HG03521 (cell line): ENCODE data around the gene DDX39B.
A peak's percentile ranks its signal among the peaks of the same experiment; 100 is the strongest.
"Not testable (repeated sequence)": the region's sequence is repeated elsewhere in the genome, so short reads cannot be mapped to it uniquely, and the experiment has no call there.

Experiments
- ATAC-seq: cut with Tn5 transposase; IDR thresholded peaks from one replicate; pipeline ENCODE4 v1.9.1; 2021; ENCODE audit warnings: mild to moderate bottlenecking, moderate library complexity; ENCODE audit not compliant: unreplicated experiment

DDX39B gene

DNA sequence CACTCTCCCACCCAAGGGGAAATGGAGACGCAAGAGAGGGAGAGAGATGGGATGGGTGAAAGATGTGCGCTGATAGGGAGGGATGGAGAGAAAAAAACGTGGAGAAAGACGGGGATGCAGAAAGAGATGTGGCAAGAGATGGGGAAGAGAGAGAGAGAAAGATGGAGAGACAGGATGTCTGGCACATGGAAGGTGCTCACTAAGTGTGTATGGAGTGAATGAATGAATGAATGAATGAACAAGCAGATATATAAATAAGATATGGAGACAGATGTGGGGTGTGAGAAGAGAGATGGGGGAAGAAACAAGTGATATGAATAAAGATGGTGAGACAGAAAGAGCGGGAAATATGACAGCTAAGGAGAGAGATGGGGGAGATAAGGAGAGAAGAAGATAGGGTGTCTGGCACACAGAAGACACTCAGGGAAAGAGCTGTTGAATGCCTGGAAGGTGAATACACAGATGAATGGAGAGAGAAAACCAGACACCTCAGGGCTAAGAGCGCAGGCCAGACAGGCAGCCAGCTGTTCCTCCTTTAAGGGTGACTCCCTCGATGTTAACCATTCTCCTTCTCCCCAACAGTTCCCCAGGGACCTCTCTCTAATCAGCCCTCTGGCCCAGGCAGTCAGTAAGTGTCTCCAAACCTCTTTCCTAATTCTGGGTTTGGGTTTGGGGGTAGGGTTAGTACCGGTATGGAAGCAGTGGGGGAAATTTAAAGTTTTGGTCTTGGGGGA is 34.3 kb upstream of the DDX39B start:
- no peak for ATAC-seq

DNA sequence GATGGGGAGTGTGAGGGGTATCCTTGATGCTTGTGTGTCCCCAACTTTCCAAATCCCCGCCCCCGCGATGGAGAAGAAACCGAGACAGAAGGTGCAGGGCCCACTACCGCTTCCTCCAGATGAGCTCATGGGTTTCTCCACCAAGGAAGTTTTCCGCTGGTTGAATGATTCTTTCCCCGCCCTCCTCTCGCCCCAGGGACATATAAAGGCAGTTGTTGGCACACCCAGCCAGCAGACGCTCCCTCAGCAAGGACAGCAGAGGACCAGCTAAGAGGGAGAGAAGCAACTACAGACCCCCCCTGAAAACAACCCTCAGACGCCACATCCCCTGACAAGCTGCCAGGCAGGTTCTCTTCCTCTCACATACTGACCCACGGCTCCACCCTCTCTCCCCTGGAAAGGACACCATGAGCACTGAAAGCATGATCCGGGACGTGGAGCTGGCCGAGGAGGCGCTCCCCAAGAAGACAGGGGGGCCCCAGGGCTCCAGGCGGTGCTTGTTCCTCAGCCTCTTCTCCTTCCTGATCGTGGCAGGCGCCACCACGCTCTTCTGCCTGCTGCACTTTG is 33.6 kb upstream of the DDX39B start, which contains the start of gene TNF:
TNF (plus strand) TSS at position 231 of the 567 bp plus-strand sequence; CDS start at position 408, 177 bp downstream.
- ATAC-seq: no peak

DNA sequence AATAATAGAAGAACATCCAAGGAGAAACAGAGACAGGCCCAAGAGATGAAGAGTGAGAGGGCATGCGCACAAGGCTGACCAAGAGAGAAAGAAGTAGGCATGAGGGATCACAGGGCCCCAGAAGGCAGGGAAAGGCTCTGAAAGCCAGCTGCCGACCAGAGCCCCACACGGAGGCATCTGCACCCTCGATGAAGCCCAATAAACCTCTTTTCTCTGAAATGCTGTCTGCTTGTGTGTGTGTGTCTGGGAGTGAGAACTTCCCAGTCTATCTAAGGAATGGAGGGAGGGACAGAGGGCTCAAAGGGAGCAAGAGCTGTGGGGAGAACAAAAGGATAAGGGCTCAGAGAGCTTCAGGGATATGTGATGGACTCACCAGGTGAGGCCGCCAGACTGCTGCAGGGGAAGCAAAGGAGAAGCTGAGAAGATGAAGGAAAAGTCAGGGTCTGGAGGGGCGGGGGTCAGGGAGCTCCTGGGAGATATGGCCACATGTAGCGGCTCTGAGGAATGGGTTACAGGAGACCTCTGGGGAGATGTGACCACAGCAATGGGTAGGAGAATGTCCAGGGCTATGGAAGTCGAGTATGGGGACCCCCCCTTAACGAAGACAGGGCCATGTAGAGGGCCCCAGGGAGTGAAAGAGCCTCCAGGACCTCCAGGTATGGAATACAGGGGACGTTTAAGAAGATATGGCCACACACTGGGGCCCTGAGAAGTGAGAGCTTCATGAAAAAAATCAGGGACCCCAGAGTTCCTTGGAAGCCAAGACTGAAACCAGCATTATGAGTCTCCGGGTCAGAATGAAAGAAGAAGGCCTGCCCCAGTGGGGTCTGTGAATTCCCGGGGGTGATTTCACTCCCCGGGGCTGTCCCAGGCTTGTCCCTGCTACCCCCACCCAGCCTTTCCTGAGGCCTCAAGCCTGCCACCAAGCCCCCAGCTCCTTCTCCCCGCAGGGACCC is 32.6 kb upstream of the DDX39B start:
- no peak for ATAC-seq

DNA sequence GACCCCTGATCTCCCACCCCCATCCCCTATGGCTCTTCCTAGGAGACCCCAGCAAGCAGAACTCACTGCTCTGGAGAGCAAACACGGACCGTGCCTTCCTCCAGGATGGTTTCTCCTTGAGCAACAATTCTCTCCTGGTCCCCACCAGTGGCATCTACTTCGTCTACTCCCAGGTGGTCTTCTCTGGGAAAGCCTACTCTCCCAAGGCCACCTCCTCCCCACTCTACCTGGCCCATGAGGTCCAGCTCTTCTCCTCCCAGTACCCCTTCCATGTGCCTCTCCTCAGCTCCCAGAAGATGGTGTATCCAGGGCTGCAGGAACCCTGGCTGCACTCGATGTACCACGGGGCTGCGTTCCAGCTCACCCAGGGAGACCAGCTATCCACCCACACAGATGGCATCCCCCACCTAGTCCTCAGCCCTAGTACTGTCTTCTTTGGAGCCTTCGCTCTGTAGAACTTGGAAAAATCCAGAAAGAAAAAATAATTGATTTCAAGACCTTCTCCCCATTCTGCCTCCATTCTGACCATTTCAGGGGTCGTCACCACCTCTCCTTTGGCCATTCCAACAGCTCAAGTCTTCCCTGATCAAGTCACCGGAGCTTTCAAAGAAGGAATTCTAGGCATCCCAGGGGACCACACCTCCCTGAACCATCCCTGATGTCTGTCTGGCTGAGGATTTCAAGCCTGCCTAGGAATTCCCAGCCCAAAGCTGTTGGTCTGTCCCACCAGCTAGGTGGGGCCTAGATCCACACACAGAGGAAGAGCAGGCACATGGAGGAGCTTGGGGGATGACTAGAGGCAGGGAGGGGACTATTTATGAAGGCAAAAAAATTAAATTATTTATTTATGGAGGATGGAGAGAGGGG is 31.7 kb upstream of the DDX39B start:
- no peak for ATAC-seq

DNA sequence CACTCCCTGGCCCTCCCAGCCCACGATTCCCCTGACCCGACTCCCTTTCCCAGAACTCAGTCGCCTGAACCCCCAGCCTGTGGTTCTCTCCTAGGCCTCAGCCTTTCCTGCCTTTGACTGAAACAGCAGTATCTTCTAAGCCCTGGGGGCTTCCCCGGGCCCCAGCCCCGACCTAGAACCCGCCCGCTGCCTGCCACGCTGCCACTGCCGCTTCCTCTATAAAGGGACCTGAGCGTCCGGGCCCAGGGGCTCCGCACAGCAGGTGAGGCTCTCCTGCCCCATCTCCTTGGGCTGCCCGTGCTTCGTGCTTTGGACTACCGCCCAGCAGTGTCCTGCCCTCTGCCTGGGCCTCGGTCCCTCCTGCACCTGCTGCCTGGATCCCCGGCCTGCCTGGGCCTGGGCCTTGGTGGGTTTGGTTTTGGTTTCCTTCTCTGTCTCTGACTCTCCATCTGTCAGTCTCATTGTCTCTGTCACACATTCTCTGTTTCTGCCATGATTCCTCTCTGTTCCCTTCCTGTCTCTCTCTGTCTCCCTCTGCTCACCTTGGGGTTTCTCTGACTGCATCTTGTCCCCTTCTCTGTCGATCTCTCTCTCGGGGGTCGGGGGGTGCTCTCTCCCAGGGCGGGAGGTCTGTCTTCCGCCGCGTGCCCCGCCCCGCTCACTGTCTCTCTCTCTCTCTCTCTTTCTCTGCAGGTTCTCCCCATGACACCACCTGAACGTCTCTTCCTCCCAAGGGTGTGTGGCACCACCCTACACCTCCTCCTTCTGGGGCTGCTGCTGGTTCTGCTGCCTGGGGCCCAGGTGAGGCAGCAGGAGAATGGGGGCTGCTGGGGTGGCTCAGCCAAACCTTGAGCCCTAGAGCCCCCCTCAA is 30.5 kb upstream of the DDX39B start, which contains the start of gene LTA:
LTA (plus strand) TSS at position 249 of the 871 bp plus-strand sequence; CDS start at position 703, 454 bp downstream.
- peak; percentile 37 for ATAC-seq

DNA sequence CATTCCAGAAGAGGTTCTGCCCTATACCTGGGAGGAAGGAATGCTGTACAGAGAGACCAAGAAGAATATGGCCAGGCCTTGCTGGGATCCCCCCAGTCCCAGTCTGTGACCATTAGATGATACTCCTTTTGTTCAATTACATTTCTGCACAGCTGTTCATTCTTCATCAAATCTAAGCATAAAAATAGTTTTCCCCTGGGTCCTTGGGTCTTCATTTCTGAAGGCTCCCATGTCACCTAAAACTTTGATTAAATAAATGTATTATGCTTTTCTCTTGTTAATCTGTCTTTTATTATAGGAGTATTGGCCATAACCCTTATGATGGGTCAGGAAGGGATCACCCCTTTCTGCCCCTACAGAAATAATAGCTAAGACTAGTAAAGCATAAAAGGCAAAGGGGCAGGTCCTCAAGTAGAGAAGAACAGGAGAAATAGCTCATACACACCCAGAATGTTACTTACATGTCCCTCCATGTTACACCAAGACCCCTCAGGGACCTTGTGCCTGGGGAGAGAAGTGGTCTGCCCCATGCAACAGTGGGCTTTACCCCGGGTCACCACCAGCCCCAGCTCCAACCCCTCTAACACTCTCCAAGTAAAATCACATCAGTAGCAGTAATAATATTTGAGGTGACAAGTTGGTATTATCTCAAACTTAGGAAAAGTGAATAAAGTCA is 28.2 kb upstream of the DDX39B start:
- no peak for ATAC-seq

DNA sequence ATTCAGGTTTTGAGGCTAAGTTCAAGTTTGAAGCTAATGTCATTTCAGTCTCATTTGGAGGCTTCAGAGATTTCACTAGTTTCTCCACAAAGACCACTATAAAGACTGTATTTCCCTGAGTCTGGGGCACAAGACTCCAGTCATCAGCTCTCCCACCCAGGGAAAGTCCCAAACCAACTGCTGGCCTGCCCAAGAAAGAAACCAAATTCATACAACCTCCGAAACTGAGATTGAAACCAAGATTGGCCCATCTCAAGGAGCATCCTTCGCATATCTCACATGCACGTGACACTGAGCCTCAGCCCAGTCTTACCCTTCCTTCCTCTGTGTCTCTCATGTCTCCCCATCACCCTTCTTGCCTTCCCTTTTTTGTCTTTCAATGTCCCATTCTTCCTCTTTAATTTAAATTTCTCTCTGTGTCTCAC is 26.7 kb upstream of the DDX39B start:
- ATAC-seq: peak; percentile 55

DNA sequence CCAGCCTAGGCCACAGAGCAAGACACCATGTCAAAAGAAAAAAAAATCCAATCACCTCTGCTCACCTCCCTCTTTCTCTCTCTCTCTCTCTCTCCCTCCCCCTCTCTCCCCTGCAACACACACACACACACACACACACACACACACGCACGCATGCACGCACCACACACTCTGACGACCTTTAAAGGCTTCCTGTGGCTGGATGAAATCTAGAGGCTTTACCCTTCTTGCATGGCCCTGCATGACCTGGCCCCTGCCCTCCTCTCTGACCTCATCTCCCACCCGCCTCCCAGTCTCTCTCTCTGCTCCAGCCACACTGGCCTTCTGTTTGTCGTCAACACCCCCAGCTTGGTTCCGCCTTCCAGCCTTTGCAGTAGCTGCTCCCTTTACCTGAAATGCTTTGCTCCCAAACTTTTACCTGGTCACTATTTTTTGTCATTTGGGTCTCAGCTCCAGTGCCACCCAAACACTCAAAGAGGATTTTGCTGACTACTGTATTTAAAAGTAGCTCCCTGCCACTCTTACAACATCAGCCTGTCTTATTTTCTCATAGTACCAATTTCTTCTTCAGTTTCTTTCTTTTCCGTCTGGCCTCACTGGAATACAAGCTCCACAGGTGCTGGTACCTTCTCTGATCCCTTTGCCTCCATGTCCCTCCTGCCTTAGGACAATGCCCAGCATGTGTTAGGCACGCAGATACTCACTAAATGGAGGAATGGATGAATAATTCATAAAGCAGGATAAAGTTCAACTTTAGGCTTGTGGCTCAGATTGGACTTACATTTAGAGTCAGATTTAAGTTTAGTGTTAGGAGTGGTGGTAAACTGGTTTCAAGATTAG is 25.9 kb upstream of the DDX39B start:
- ATAC-seq: no peak

DNA sequence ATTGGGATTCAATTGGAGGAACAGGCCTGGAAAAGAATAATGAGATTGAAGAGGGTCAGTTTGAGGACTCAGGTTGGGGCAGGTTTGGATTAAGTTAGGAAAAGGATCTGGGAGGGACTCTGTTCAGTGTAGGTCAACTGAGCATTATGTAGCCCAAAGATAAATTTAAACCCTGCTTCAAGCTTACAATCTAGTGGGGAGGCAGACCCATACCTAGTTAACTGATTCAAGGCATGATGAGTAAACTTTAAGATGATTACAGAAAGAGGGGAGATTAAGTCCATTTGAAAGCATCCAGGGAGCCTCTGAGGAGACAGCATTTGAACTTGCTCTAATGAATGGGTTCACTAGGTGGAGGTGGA is 18.9 kb upstream of the DDX39B start:
- no peak for ATAC-seq

DNA sequence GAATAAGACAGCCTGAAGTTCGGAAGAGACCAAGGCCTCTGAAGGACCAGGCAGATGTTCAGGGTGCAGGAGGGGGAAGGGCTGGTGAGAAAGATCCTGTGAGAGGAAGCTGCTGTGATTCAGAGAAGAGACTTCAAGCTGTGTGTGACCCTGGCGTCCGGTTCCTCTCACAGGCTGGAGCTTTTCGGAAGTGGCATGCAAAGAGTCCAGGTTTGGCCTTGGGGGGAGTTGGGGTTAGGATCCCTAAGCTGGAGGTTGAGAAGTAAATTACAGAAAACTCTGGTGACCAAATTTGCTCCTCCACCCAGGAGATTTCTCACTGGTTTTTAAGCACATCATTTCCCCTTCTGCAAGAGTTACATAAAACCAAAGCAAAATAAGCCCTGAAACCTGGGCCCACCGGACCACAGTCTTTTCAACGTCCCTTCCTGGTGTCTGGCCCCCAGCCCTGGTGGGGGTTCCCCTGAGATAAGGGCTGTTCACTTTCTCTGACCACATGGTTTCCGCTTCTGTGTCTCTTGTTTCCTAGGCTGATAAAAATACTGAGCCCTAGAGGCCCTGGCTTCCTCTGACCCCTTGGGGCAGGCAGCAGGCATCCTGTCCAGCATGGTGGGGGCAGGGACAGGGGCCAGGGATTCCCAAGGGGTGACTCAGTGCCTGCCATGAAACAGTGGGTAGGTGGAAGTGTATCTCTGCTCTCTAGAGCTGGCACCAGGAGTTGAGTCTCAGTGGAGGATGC is 18.3 kb upstream of the DDX39B start:
- peak; percentile 49 for ATAC-seq

DNA sequence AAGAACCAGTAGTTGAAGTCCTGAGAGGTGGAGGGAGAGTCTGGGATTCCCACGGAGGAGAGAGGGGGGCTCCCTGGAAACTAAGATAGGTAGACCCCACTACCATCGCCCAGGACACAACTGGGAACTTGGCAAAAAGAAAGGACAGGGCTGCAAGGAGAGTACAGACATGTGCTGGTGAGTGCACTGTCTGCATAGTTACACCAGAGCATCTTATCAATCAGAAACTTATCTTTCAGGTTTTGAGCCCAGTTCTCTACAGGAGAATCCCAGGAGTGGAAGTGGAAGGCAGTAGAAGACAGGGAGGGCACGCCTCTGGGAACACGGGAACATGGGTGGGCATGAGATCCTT is 17.8 kb upstream of the DDX39B start:
- ATAC-seq: peak; percentile 5

DNA sequence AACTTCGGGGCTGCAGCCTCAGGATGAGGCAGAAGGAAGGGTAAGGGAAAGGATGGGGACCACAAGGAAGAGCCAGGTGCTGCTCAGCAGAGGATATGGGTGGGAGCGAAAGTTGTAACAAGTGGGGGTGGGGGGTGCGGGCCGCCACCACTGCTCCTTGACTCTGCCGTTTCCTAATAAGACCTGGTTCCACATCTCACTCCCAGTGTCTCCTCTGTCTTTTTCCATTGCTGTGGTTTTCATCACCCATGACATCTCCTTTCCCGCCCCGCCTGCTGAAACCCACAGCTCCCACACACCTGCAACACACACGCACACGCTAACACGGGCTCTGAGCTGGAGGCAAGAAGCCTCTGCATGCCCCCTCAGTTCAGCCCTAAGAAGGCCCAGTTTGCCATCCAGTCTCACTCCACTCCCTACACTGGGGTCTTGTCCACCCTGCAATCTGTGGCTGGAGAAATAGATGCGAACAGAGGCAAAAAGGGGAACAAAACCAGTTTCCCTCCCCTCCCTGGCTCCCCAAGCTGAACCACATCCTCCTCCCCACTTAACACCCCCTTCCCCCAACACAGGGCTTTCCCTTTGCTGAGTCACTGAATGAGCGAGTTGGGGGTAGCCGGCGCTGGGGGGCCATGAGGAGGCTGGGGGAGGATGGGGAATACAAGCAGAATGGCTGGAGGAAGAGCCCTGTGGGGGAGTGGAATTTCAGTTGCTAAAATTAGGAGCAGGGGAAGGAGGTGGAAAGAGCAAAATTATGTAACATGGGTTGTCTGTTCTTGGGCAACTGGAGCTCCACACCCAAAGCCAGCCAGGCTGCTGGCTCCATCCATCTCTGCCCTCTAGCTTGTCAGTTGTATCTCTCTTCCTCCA is 17.1 kb upstream of the DDX39B start:
- ATAC-seq: no peak

DNA sequence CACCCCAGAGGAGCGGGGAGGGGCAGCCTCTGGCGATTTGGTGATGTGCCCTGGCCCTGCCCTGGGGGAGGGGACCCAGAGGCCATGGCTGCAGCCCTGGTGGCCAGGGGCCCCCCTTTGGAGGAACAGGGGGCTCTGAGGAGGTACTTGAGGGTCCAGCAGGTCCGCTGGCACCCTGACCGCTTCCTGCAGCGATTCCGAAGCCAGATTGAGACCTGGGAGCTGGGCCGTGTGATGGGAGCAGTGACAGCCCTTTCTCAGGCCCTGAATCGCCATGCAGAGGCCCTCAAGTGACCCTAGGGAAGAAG is 16.5 kb upstream of the DDX39B start:
- no peak for ATAC-seq

DNA sequence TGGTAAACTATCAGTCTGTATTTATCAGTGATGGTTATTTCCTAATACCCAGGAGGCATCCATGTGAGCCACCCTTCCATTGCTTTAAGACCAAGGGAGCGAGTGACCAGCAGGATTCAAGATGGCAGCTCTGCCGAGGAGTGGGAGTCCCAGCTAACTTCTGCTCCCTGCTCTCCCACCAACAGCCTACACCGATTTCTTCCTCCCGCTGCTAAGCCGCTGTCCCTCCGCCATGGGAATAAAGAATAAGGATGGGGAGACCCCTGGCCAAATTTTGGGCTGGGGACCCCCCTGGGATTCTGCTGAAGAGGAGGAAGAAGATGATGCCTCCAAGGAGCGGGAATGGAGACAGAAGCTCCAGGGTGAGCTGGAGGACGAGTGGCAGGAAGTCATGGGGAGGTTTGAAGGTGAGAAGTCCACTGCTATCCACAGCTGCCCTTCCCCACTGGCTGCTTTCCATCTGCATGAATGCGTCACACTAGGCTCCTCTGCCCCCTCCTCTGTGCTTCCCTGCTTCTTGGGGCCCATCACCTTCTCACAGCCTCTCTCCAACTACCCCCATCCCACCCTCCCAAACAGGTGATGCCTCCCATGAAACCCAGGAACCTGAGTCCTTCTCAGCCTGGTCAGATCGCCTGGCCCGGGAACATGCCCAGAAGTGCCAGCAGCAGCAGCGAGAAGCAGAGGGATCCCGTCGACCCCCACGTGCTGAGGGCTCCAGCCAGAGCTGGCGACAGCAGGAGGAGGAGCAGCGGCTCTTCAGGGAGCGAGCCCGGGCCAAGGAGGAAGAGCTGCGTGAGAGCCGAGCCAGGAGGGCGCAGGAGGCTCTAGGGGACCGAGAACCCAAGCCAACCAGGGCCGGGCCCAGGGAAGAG is 15.9 kb upstream of the DDX39B start:
- ATAC-seq: no peak

DNA sequence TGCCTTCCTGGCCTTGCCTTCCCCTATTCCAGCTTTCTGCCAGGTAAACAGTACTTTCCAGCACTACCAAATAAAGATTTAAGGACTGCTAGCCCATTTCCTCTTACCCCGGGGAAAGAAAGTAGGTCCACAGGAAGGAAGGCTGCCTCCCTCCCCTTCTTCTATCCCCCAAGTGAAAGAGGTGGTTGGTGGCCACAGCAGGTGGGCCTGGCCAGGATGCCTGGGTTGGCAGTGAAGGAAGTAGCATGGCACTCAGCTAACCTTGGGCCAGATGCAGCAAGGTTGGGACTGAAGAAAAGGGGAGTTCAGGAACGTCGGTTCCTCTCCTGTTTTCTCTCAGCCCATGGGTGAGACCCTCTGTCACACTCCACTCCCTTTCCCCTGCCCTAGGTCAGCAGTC is 14.5 kb upstream of the DDX39B start:
- ATAC-seq: no peak

DNA sequence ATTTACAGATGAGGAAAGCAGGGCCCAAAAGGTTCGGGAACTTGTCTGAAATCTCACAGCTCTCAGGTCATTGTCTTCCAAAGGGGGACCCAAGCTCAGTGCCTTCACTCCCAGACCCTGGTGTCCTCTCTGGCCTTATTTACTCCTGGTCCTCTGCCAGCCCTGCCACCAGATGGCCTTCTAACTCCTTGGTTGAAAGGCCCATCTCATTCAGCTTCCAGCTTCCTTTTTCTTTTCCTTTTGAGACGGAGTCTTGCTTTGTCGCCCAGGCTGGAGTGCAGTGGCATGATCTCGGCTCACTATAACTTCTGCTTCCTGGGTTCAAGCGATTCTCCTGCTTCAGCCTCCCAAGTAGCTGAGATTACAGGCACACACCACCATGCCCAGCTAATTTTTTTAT is 9.6 kb upstream of the DDX39B start:
- ATAC-seq: not testable (repeated sequence)
